Transverse colon (tissue), 4 donors: ENCODE measurements around the gene CST8. TPM values are rescaled to one million over a fixed set of nuclear protein-coding genes. Genes with fewer than 3 reads are reported as not detected.

Source experiments
- DNase-seq: peaks from one replicate; pipeline ENCODE4 v3.0.0-alpha.2; 2019
- H3K27ac ChIP-seq, 4 donors: fragments of 200-600 bp; sonication (generic); 2 replicates each; pipeline ENCODE4 v1.5.1; 2016 to 2018; ENCODE audit warnings: inconsistent platforms in 4 of 4
- H3K27me3 ChIP-seq: fragments of 200-600 bp; sonication (generic); 2 replicates; pipeline ENCODE4 v1.5.1; 2017; ENCODE audit warnings: inconsistent platforms
- H3K36me3 ChIP-seq, 4 donors: fragments of 200-600 bp; sonication (generic); 2 replicates each; pipeline ENCODE4 v1.5.1; 2017 to 2019; ENCODE audit warnings: inconsistent platforms in 4 of 4
- H3K4me1 ChIP-seq, 4 donors: fragments of 200-600 bp; sonication (generic); 2 replicates each; pipeline ENCODE4 v1.5.1; 2017 to 2020; ENCODE audit warnings: inconsistent platforms in 4 of 4
- H3K4me3 ChIP-seq, 4 donors: fragments of 200-600 bp; sonication (generic); 1 replicate in 1 of 4; 2 replicates in 3 of 4; pipeline versions ENCODE4 v1.5.1 to v1.6.1; 2017 to 2019; ENCODE audit warnings: inconsistent platforms in 4 of 4
- H3K9me3 ChIP-seq, 2 donors: fragments of 200-600 bp; sonication (generic); 2 replicates each; pipeline ENCODE4 v1.5.1; 2017 to 2019; ENCODE audit warnings: inconsistent platforms in 2 of 2
- CTCF ChIP-seq, 5 experiments: fragments of 200-600 bp in 3 of 5; fragments of 450-650 bp in 2 of 5; sonication (generic) in 3 of 5; IDR thresholded peaks; 1 replicate in 2 of 5; 2 replicates in 3 of 5; pipeline ENCODE4 v1.5.1; 2016 to 2017; ENCODE audit warnings: antibody characterized with exemption in 5 of 5, inconsistent platforms in 3 of 5, mild to moderate bottlenecking in 2 of 5, moderate library complexity in 1 of 5
- EP300 ChIP-seq: sonication (generic); formaldehyde crosslinking; IDR thresholded peaks from one replicate; pipeline ENCODE4 v1.6.1; 2017; ENCODE audit warnings: antibody characterized with exemption, low read depth
- POLR2A ChIP-seq: fragments of 450-650 bp; IDR thresholded peaks from one replicate; pipeline ENCODE4 v1.6.1; 2016; ENCODE audit warnings: antibody characterized with exemption, mild to moderate bottlenecking, moderate library complexity
- POLR2AphosphoS5 ChIP-seq, 3 donors: sonication (generic); formaldehyde crosslinking; IDR thresholded peaks; one replicate each; pipeline ENCODE4 v1.6.1; 2016; ENCODE audit warnings: antibody characterized with exemption in 3 of 3
- WGBS, 2 donors: methylation state at CpG; one replicate each; pipeline ENCODE4 v1.1.5; 2018; ENCODE audit warnings: low coverage in 1 of 2; 5-methylcytosine and 5-hydroxymethylcytosine counted together
- in situ Hi-C, 4 donors: fragments of 200-750 bp; cut with MboI; loops; one replicate each; pipeline versions ENCODE4 v1.15.0 to v1.15.1; 2017; ENCODE audit warnings: low sequenced_read_pairs in 3 of 4, low pct_ligation_motif_present in 1 of 4, low pct_unique_long_range_greater_than_20kb in 1 of 4
- intact Hi-C: fragments of 100-400 bp; cut with DNase I; formaldehyde crosslinking; loops from one replicate; pipeline ENCODE4 v1.15.1; 2023; ENCODE audit warnings: low total_unique reads
- total RNA-seq, 4 donors: library from RNA; depleted of rRNA; stranded (reverse); fragments of >200 nt; gene quantifications; one replicate each; pipeline ENCODE4 v1.1.0, GENCODE V29; 2016

The CST8 gene
- total RNA-seq, 4 donors from 2014 or later, result not detected

DNA sequence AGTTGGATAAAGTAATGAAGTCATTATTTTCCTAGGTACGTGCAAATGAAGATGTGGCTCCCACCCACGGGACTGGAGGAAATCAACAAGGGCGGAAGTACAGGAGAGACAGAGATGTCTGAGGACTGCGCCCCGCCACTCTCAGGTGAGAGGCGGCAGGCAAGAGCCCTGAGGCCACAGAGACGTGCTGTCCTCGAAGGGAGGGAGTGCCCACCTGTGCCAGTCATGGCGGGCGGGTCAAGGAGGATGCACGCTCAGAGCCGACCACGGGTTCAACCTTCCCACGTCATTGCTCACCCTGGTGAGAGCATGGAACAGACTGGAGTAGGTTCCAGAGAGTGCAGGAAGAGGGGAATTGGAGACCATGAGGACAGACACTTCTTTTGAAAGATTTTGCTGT is 12.7 kb downstream of the CST8 start:
- in situ Hi-C loops (no loop called here), intact Hi-C loops (no loop called here)
- WGBS, 2 donors, result 72 to 88% methylated on average over 6 to 14 of the region's 14 CpGs

DNA sequence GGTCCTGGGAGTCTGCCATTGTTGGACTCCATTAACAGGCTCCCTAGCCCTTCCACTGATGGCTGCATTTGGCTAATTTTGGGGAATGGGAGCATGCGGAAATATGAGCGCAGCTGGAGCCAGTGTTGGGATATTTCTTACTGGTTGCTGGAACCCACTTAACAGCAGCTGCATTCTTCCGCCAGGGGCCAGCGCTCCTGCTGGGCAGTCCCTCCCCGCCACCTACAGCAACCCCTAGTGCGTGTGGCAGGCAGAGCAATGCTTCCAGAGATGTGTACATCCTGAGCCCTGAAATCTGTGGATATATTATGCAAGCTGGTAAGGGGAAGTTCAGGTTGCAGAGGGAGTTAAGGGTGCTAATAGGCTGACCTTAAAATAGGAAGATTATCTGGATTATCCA is 16.4 kb downstream of the CST8 start:
- Histone ChIP-seq H3K9me3 (no peaks in the 10 kb centered on the region), H3K4me3 (no peak overlapping the region), H3K27me3 (no peaks in the 10 kb centered on the region), H3K27ac (no peak overlapping the region), H3K36me3 (no peaks in the 10 kb centered on the region), H3K4me1 (no peaks in the 10 kb centered on the region)
- in situ Hi-C loops (no loop called here), intact Hi-C loops (no loop called here)
- TF ChIP-seq POLR2A (no peak), EP300 (no peak)
- no peak for DNase-seq
- WGBS, 2 donors, result 40 to 89% methylated on average over 1 to 6 of the region's 6 CpGs

More for the DNA sequence above, 12.7 kb downstream of the CST8 start:
- DNase-seq, result no peak
- no peak overlapping the region for H3K27ac ChIP-seq
- TF ChIP-seq POLR2A, result no peak
- no peak for TF ChIP-seq EP300
- TF ChIP-seq POLR2AphosphoS5 (IDR thresholded peaks at IDR 0.05), result no peak
- TF ChIP-seq CTCF (IDR thresholded peaks at IDR 0.05), result no peak
- no peaks in the 10 kb centered on the region for H3K27me3 ChIP-seq
- no peaks in the 10 kb centered on the region for H3K36me3 ChIP-seq
- no peaks in the 10 kb centered on the region for H3K4me1 ChIP-seq
- H3K4me3 ChIP-seq, result no peak overlapping the region
- no peaks in the 10 kb centered on the region for H3K9me3 ChIP-seq

DNA sequence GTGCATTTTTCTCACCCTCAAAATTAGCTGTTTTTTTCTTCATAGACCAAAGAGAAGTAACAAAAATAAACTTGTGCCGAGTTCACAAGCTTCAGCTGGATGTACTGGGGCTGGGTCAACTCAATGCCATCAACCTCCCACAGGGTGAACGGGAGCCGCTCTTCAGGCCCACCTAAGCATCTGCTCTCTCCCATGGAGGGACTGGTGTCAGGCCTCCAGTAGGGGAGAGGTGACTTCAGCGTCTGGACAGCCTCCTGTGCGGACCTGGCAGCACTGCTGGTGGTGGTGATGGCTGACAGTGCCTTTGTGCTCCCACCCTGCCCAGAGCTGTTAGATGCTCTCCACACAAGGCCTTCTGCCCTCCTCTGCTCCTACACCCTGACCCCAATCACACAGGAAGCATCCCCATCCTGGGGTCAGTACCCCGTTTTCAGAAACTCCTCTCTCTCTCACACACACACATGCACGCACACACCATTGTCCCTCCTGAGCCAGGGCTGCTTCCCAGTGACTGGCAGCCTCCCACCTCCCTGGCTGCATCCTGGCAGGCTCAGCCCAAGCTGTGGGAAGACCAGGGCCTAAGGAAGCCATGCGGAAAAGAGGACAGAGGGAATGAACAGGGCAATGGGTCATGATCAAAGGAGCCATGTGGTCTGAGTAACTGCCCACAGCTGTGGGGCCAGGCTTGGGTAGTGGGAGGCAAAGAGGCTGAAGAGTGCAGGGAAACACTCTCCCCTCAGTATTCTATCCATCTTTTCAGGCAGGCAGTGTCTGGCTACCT is 17.7 kb downstream of the CST8 start:
- no peaks in the 10 kb centered on the region for H3K36me3 ChIP-seq
- no peak overlapping the region for H3K27ac ChIP-seq
- TF ChIP-seq POLR2A (no peak), POLR2AphosphoS5 (IDR thresholded peaks at IDR 0.05) (no peak), CTCF (IDR thresholded peaks at IDR 0.05) (no peak), EP300 (no peak)
- H3K9me3 ChIP-seq, result no peaks in the 10 kb centered on the region
- in situ Hi-C loops (no loop called here), intact Hi-C loops (no loop called here)
- DNase-seq, result no peak
- no peak overlapping the region for H3K4me3 ChIP-seq
- H3K27me3 ChIP-seq, result no peaks in the 10 kb centered on the region
- no peaks in the 10 kb centered on the region for H3K4me1 ChIP-seq
- 72% methylated on average over 3 to 8 of the region's 8 CpGs for WGBS, 2 donors

DNA sequence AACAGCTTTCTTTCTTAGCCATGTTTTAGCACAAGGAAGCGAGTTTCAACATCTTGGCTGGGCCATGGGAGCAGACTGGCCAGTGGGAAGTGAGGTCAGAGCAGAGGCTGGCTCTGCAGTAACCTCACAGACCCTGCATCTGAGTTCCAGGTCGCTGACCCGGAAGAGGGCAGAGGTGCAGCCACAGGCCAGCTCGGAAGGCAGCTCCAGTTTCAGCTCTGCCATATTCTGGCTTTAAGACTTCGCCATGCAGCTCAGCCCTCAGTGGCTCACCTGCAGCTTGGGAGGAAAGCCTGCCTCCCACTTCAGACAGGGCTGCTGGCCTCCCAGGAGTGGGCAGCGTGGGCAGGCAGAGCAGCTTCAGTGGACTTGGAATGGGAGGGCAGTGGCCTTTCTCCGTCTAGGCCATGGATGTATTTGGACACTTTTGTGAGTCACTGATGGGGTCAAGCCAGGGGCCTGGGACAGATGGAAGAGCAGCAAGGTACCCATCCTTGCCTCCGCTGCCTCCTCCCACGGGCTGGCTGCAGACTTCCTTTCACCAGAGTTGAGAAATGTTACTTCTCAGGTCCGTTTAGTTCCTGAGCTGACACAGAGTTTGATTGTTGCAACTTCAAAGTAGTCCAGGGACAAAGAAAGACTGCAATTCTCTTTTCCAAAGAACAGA is 18.5 kb downstream of the CST8 start:
- intact Hi-C loops (no loop called here), in situ Hi-C loops (no loop called here)
- H3K4me1 ChIP-seq, result no peaks in the 10 kb centered on the region
- 65% methylated on average over 10 of the region's 10 CpGs; no CpG with 5 or more reads in 1 of the 2 donors for WGBS, 2 donors
- no peaks in the 10 kb centered on the region for H3K27me3 ChIP-seq
- DNase-seq, result no peak
- H3K4me3 ChIP-seq, result no peak overlapping the region
- H3K9me3 ChIP-seq, result no peaks in the 10 kb centered on the region
- no peak overlapping the region for H3K27ac ChIP-seq
- TF ChIP-seq CTCF (IDR thresholded peaks at IDR 0.05), result no peak
- H3K36me3 ChIP-seq, result no peaks in the 10 kb centered on the region
